Activated T-cell treated with anti-CD3 and anti-CD28 coated beads for 48 hours (primary cell): Measurements from ENCODE around the gene HSPB7.
"Not testable (repeated sequence)": the region's sequence is repeated elsewhere in the genome, so short reads cannot be mapped to it uniquely, and the experiment has no call there.

Experiments
- DNase-seq: peaks from one replicate; pipeline ENCODE4 v3.0.0-alpha.2; 2020; ENCODE audit warnings: low read depth

Gene HSPB7

DNA sequence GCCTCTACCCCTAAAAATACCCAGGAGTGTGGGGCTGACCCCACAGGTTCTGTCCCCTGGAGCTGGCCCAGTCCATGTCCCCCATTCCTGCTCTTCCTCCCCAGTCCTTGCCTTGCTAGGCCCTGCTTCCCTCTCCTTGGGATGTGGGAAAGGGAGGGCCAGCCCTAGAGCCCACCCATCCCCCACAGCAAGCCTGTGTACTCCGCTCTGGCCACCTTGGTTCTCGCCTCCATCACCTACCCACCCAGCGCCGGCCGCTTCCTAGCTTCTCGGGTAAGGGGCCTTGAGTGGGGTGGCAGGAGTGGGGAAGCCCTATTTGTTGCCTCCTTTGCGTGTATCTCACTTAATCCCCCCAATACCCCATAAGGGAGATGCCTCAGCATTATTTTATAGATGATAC is 32.5 kb upstream of the HSPB7 start:
- no peak for DNase-seq

DNA sequence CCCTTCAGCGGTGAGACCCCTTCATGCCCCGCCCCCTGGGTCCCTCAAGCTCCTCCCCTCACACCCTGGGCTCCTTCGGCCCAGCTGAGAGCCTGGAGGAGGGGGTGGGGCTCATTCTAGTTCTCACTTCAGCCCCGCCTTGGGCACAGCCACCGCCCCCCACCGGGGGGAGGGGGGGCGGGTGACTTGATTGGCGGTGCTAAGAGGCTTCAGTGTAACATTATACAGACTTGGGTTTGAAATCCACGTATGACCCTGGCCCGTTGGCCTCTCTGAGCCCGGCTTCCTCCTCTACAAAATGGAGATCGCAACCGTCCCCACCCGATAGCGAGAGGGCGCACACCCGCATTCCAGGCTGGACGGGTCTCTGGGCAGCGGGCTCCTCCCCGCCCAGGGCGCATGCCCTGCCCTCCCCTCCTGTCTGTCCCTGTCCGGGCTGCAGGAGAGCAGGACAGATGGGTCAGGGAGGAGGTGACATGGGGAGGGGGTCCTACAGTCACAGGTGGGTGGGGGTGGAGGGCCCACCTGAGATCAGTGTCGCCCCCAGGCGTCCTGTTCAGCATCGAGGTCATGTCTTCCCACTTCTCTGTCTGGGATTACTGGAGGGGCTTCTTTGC is 30.8 kb upstream of the HSPB7 start:
- peak; percentile 33 for DNase-seq

GRCh38 chr1:16047791-16048475 is 30.1 kb upstream of the HSPB7 start:
- DNase-seq = no peak

- DNase-seq = no peak
These were observed 29.0 kb upstream of the HSPB7 start for GRCh38 chr1:16046842-16047241.

DNA sequence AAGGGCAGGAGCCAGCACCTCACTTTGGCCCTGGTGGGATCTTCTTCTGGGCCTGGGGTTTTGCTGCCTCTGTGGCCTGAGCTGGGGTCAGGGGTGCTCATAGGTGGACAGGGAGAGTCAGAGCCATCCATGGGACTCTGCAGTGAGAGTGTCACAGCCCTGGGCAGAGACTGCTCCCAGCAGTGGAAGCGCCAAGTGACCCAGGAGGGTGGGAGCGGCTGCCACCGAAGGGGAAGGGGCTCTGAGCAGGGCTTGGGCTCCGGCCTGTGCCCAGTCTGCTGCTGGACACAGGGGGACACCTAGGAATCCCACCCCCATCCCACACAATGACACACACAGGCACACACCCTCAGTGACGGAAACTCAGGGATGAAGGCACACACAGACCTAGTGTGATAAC is 26.1 kb upstream of the HSPB7 start:
- no peak for DNase-seq

DNA sequence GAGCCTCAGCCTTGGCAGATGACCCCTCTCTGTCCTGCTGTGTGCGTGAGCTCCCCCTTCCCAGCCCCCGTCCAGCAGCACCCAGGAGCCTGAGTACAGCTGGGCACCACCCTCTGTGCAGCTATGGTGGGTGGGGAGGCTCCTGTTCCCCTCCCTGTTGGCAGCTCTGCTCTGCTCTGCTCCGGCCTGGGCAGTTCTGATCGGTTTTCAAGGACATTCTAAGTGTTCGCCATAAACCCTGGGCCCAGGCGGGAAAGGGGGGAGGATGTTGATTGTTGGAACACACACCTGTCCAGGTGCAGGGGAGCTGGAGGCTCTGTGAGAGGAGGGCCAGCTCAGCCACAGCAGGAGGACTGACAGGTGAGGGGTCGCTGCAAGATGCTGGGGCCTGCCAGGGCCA is 25.7 kb upstream of the HSPB7 start, which contains the start of gene CLCNKB:
Gene CLCNKB, plus strand, starts transcription at position 262 of the 400 bp plus-strand sequence. CDS start 711 bp downstream, outside the sequence.
- no peak for DNase-seq

- DNase-seq = not testable (repeated sequence)
These were observed 24.8 kb upstream of the HSPB7 start for GRCh38 chr1:16042654-16043053.

- DNase-seq = no peak
These were observed 24.3 kb upstream of the HSPB7 start for GRCh38 chr1:16042096-16042495.

- no peak for DNase-seq
These were observed 23.4 kb upstream of the HSPB7 start for GRCh38 chr1:16041200-16041599.

- DNase-seq = not testable (repeated sequence)
These were observed 22.0 kb upstream of the HSPB7 start for GRCh38 chr1:16039871-16040270.

DNA sequence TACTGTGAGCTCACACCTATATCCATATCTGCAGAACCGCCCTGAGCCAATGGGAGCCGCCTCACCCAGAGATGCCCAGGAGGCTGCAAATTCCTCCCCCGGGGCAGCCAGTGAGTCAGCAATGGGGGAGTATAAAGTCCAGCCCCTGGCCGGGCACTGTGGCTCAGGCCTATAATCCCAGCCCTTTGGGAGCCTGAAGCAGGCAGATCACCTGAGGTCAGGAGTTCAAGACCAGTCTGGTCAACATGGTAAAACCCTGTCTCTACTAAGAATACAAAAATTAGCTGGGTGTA is 20.7 kb upstream of the HSPB7 start:
- no peak for DNase-seq

DNA sequence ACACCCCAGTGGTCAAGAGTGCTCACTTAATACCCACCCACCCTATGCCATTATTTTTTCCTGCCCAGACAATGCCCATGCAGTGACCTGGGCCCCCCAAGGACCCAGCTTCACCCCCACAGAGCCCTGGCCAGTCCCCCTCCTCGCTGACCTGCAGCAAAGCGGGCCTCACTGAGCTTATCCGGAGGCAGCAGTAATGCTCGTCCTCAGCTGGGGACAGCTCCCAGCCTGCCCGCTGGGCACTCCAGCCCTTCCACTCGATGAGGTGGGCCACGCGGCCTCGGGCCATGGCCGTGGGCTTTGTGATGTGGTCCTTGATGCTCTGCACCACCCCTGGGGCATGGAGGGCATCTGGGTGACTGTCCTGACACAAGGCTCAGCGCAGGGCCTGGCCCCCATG is 18.6 kb upstream of the HSPB7 start:
- DNase-seq = not testable (repeated sequence)

GRCh38 chr1:16033103-16033632 is 15.3 kb upstream of the HSPB7 start:
- DNase-seq = not testable (repeated sequence)

DNA sequence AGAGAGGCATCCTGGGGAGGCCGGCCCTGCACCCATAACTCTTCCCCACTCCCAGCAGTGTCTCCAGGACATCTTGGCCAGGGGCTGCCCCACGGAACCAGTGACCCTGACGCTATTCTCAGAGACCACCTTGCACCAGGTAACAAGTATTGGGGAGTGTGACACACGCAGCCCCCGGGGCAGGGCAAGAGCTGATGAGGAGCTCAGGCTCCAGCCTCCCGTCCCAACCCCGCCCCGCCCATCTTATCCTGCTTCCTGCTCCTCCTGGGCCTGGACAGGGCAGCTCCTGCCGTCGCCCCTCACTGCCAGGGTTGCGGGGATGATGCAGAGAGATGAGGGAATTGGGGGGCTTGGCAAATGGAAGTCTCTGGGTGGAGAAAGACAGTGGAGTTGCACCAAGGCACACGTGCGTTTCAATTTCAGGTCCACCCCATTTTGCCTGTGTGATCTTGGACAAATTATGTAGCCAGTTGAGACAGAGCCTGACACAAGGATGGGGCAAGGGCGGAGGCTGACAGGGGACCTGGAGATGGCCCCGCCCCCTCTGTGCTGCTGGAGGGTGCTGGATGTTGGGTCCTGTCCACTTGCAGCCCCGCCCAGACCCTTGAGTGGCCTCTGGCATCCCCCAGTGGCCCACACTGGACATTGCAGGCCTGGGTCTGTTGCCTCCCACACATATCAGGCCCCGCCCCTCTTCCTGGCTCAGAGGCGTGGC is 14.7 kb upstream of the HSPB7 start:
- peak; percentile 67 for DNase-seq

GRCh38 chr1:16031551-16031950 is 13.7 kb upstream of the HSPB7 start:
- DNase-seq = no peak

DNA sequence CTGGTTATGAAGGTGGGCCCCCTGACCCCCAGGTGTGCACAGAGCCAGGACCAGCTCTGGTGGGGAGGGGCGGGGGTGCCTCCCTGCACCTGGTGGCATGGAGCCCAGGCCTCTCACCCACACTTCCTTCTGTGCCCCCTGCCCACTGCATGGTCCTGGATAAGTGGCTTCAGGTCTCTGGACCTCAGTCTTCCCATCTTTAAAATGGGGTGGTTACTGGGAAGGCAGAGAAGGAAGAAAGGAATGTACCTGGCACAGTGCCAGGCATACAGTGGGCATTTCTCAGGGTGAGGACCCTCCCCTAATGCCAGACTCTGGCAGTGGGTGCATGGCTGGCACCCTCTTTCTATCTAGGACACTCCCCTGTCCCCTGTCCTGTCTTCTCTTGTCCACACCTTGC is 11.4 kb upstream of the HSPB7 start:
- no peak for DNase-seq

DNA sequence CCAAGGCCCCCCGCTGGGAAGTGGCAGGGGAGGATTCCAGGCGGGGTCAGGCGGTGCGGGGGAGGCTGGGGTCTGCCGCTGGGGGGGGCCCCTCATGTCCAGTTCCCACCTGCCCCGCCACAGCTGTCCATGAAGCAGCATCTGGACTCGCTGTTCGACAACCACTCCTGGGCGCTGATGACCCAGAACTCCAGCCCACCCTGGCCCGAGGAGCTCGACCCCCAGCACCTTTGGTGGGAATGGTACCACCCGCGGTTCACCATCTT is 11.1 kb upstream of the HSPB7 start:
- DNase-seq = not testable (repeated sequence)

DNA sequence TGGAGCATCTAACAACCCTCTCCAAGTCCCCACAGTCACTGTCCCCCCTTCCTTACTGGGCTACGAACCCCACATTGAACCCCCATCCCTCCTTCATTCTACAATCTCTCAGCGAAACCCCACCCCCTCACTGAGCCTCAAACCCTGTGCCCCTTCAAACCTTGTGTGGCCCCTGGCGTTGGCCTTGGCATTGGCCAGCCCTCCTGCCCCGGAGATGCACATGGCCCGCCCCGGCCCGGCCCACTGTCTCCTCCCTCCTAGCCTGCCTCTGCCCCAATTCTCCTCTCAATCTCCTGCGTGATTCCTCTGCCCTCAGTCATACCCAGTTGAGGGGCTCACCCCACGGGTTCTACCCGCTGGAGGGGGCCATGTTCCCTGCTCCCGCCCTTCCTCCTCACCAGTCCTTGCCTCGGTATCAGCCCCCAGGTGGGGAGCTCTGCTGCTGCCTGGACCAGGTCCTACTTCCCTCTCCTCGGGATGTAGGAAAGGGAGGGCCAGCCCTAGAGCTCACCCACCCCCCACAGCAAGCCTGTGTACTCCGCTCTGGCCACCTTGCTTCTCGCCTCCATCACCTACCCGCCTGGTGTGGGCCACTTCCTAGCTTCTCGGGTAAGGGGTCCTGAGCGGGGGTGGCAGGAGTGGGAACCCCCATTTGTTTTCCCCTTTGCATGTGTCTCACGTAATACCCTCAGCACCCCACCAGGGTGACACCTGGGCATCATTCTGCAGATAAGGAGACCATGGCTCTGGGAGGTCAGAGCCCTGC is 10.6 kb upstream of the HSPB7 start:
- no peak for DNase-seq

- peak; percentile 21 for DNase-seq
These were observed 9.1 kb upstream of the HSPB7 start for GRCh38 chr1:16026723-16027484.

DNA sequence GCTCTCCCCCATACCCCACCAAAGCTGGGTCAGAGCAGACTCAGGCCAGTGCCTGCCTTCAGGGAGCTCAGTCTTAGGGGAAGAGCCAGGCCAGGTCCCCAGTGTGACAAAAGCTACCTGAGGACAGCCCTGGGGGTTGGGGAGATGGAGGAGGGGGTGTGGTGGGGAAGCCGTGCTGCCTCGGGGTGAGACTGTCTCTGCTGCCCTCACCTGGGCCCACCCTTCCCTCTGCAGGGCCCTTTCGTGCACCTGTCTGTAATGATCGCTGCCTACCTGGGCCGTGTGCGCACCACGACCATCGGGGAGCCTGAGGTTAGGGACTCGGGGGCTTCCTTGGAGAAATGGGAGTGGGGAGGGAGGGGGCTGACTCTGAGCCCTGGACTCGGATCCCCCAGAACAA is 8.5 kb upstream of the HSPB7 start:
- not testable (repeated sequence) for DNase-seq

DNA sequence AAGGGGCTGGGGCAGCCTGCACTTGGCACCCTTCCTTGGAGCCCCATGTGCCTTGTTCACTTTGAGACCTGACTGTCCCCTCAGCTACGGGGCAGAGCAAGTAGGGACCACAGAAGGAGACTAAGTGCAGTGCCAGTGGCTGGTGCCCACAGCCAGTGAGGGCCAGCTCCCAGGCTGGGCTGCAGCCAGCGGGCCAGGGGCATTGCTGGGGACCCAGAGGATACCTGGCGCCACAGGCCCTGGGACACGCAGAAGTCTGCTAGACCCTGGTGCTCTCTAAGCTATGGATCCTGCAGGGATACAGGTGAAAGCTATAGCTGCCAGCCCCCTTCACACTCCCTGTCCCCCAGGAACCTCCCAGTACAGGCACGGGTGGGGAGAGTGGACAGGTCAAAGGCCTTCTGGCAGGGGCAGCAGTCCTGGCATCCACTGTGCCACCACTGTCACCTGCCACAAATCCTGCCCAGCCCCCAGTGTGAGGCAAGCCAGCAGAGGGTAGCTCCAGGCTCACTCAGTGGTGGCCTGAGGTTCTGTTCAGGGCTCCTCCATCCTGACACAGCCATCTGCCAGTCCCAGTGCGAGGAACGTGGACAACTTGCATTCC is 5.3 kb upstream of the HSPB7 start:
- no peak for DNase-seq
